ENCODE results near the gene NLGN1. TPM values are rescaled to one million over a fixed set of nuclear protein-coding genes. Genes with fewer than 3 reads are reported as not detected.

Gene NLGN1
- total and polyA plus RNA-seq, 8 donors = 3.1 to 11.9 (median 8.0) TPM

GRCh38 chr3:174102274-174102673 is 704.7 kb downstream of the NLGN1 start:
- H3K4me1 ChIP-seq = no peaks in the 10 kb centered on the region
- no peaks in the 10 kb centered on the region for H3K27me3 ChIP-seq
- H3K4me3 ChIP-seq = no peak overlapping the region
- no peaks in the 10 kb centered on the region for H3K36me3 ChIP-seq
- DNase-seq = no peak
- no peaks in the 10 kb centered on the region for H3K9me3 ChIP-seq
- ATAC-seq = no peak
- intact Hi-C loops (cut with DNase I) = no loop called here
- TF ChIP-seq, protein P1, sequence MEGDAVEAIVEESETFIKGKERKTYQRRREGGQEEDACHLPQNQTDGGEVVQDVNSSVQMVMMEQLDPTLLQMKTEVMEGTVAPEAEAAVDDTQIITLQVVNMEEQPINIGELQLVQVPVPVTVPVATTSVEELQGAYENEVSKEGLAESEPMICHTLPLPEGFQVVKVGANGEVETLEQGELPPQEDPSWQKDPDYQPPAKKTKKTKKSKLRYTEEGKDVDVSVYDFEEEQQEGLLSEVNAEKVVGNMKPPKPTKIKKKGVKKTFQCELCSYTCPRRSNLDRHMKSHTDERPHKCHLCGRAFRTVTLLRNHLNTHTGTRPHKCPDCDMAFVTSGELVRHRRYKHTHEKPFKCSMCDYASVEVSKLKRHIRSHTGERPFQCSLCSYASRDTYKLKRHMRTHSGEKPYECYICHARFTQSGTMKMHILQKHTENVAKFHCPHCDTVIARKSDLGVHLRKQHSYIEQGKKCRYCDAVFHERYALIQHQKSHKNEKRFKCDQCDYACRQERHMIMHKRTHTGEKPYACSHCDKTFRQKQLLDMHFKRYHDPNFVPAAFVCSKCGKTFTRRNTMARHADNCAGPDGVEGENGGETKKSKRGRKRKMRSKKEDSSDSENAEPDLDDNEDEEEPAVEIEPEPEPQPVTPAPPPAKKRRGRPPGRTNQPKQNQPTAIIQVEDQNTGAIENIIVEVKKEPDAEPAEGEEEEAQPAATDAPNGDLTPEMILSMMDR (IDR thresholded peaks at IDR 0.05) = no peak
- H3K27ac ChIP-seq = no peak overlapping the region

DNA sequence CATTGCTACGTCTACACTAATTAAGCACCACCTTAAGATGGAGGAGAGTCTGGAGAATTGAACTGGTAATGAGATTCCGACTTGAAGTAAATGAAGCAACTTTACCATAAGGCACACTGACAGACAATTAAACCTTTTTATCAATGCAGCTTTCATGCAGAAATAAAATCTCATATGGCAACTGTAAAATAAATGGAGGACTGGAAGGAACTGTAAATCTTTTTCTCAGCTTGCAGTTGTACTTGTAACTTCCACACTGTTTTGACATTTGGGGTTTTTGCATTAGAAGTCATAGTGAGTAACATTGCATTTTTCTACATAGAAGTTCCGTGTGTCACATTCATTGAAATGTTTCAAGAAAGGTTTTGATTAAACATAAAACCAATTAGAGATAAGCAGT is 705.3 kb downstream of the NLGN1 start:
- H3K4me3 ChIP-seq = no peak overlapping the region
- TF ChIP-seq, protein P1 (IDR thresholded peaks at IDR 0.05) = no peak
- H3K27me3 ChIP-seq = no peaks in the 10 kb centered on the region
- H3K36me3 ChIP-seq = no peaks in the 10 kb centered on the region
- DNase-seq (no peak), ATAC-seq (no peak)
- H3K27ac ChIP-seq = no peak overlapping the region
- no peaks in the 10 kb centered on the region for H3K4me1 ChIP-seq
- intact Hi-C loops (cut with DNase I) = no loop called here
- no peaks in the 10 kb centered on the region for H3K9me3 ChIP-seq

GRCh38 chr3:174110761-174111160 is 713.2 kb downstream of the NLGN1 start:
- Histone ChIP-seq H3K9me3 (no peaks in the 10 kb centered on the region), H3K27me3 (no peaks in the 10 kb centered on the region), H3K27ac (no peak overlapping the region), H3K4me1 (no peaks in the 10 kb centered on the region), H3K36me3 (no peaks in the 10 kb centered on the region), H3K4me3 (no peak overlapping the region)
- no peak for DNase-seq
- no peak for ATAC-seq
- intact Hi-C loops (cut with DNase I) = no loop called here
- TF ChIP-seq, protein P1 (IDR thresholded peaks at IDR 0.05) = no peak

GRCh38 chr3:174111776-174112175 is 714.2 kb downstream of the NLGN1 start:
- no peaks in the 10 kb centered on the region for H3K4me1 ChIP-seq
- H3K27me3 ChIP-seq = no peaks in the 10 kb centered on the region
- DNase-seq (no peak), ATAC-seq (no peak)
- TF ChIP-seq, protein P1 (IDR thresholded peaks at IDR 0.05) = no peak
- no peaks in the 10 kb centered on the region for H3K36me3 ChIP-seq
- H3K27ac ChIP-seq = no peak overlapping the region
- intact Hi-C loops (cut with DNase I) = no loop called here
- H3K4me3 ChIP-seq = no peak overlapping the region
- H3K9me3 ChIP-seq = no peaks in the 10 kb centered on the region

DNA sequence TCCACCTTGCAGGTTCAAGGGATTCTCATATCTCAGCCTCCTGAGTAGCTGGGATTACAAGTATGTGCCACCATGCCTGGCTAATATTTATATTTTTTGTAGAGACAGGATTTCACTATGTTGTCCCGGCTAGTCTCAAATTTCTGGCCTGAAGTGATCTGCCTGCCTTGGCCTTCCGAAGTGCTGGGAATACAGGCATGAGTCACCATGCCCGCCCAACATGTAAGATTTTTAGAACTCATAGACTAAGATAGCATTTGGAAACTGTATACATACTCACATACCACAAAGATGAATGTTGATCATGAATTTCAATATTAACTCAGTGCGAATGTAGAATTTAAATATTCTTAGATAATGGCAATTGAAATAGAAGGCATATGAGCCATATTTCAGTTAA is 718.9 kb downstream of the NLGN1 start:
- H3K4me3 ChIP-seq = no peak overlapping the region
- intact Hi-C loops (cut with DNase I) = no loop called here
- H3K27ac ChIP-seq = no peak overlapping the region
- H3K9me3 ChIP-seq = no peaks in the 10 kb centered on the region
- H3K27me3 ChIP-seq = no peaks in the 10 kb centered on the region
- TF ChIP-seq, protein P1 (IDR thresholded peaks at IDR 0.05) = no peak
- no peaks in the 10 kb centered on the region for H3K4me1 ChIP-seq
- no peaks in the 10 kb centered on the region for H3K36me3 ChIP-seq
- ATAC-seq (no peak), DNase-seq (no peak)
